GF-D8 (cell line): Measurements from ENCODE around the gene ATXN1L.
A peak's percentile ranks its signal among the peaks of the same experiment; 100 is the strongest.
"Not testable (repeated sequence)": the region's sequence is repeated elsewhere in the genome, so short reads cannot be mapped to it uniquely, and the experiment has no call there.

ENCODE experiments used
- DNase-seq: peaks from one replicate; lab custom pipeline; 2025; lab: John Stamatoyannopoulos, UW

The ATXN1L gene, protein sequence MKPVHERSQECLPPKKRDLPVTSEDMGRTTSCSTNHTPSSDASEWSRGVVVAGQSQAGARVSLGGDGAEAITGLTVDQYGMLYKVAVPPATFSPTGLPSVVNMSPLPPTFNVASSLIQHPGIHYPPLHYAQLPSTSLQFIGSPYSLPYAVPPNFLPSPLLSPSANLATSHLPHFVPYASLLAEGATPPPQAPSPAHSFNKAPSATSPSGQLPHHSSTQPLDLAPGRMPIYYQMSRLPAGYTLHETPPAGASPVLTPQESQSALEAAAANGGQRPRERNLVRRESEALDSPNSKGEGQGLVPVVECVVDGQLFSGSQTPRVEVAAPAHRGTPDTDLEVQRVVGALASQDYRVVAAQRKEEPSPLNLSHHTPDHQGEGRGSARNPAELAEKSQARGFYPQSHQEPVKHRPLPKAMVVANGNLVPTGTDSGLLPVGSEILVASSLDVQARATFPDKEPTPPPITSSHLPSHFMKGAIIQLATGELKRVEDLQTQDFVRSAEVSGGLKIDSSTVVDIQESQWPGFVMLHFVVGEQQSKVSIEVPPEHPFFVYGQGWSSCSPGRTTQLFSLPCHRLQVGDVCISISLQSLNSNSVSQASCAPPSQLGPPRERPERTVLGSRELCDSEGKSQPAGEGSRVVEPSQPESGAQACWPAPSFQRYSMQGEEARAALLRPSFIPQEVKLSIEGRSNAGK

GRCh38 chr16:71845639-71846430 lies at the start of gene ATXN1L:
Gene ATXN1L (plus strand): TSS chr16:71845976. CDS start chr16:71849741, 3,765 bp downstream.
- DNase-seq = peak; percentile 68

DNA sequence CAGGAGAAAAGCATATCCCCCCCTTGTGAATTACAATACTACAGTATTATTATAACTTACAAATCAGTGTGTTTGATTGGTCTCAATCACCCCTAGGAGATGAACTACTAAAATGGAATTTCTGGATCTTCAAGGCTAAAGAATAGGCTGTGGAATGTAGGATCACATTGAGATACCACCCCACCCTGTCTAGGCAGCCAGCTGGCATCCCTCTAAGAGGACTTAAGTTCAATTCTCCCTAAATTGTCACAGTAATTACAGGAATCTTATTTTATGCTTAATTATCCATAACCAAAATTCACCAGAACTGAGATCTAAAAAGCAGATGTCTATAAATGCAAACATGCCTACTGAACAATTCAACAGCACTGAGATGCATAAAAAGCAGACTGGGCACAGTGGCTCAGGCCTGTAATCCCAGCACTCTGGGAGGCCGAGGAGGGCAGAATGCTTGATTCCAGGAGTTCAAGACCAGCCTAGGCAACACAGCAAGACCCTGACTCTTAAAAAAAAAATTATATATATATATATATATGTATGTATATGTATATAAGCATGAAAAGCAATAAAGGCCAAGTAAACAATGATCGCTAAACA lies 49.2 kb upstream of the ATXN1L start:
- DNase-seq = no peak

GRCh38 chr16:71803305-71803690 lies 42.5 kb upstream of the ATXN1L start:
- no peak for DNase-seq

DNA sequence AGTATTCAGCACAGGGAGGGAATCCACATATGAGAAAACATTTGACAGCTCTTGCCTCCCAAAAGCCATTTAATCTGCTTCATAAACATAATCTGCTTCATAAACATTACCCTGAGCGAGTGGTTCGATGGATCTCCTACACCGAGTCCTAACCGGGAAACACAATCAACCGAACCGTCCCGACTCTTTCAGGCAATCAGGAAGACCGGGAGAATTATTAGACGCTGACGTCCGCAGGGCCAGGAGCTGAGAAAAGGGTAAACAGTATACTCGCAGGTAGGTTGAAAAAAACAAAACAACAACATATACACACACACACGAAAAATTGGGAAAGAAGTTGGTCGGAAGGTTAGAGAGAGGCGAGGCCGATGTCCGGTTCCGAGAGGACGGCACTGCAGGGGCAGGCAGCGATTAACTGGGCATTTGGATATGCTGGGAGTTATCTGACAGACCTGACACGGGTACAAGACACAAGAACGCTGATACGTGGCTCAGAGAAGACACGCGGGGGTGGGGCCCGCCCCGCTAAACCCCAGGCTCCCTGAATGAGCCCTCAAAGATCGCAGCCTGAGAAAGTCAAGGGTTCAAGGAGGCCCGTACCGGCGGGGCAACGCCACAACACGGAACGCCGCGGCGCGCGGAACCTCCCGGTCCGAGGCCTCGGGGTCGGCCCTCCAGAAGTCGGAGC lies 37.7 kb upstream of the ATXN1L start:
- no peak for DNase-seq

DNA sequence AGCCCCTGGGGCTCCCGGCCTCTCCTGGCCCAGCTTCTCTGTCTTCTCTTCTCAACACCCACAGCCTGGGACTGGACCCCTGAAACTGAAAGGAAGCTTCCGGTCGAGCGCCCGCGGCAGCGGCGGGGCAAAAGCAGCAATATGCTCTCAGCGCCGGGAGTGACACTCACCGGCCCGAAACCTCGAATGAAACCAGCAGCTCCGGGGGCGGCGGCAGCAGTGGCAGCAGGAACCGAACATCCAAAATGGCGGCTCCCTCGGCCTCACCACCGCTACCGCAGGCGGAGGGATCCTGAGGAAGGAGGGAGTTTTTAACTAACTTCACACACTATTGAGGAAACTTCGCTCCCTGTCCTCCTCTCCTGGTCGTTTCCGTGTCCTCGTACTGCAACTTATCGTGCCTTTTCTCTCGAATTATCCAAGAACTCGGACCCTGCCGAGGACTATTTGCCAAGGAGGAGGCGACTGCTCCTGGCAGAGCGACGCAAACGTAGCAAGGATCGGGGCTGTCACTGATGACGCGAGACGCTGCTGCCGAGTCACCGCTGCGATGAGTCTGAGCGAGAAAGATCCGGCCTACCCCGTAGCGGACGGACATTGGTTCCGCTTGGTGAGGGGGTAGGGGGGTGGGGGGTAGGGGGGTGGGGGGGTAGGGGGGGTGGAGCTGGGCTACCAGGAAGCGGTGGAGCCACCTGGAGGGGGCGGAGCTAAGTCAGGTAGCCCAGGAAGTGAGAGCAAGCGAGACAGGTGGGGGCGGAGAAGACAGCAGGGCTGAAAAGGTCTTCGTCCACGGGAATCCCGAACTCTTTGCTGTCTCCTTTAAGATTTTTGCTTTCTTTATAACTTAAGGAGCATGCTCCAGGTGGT lies 37.0 kb upstream of the ATXN1L start, which contains the start of gene AP1G1:
Gene AP1G1, minus strand, starts transcription at position 242 of the 867 bp plus-strand sequence. CDS start 19,355 bp downstream, outside the sequence.
- peak; percentile 90 for DNase-seq

GRCh38 chr16:71810155-71810530 lies 35.6 kb upstream of the ATXN1L start:
- DNase-seq = not testable (repeated sequence)

GRCh38 chr16:71811261-71811803 lies 34.4 kb upstream of the ATXN1L start:
- peak; percentile 55 for DNase-seq

DNA sequence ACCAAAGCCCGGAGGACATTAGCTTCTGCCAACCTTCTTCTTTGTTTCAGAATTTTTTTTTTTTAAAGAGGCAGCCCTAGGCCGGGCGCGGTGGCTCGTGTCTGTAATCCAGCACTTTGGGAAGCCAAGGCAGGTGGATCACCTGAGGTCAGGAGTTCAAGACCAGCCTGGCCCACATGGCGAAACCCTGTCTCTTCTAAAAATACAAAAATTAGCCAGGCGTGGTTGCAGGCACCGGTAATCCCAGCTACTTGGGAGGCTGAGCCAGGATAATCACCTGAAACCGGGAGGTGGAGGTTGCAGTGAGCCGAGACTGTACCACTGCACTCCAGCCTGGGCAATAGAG lies 28.6 kb upstream of the ATXN1L start:
- not testable (repeated sequence) for DNase-seq

DNA sequence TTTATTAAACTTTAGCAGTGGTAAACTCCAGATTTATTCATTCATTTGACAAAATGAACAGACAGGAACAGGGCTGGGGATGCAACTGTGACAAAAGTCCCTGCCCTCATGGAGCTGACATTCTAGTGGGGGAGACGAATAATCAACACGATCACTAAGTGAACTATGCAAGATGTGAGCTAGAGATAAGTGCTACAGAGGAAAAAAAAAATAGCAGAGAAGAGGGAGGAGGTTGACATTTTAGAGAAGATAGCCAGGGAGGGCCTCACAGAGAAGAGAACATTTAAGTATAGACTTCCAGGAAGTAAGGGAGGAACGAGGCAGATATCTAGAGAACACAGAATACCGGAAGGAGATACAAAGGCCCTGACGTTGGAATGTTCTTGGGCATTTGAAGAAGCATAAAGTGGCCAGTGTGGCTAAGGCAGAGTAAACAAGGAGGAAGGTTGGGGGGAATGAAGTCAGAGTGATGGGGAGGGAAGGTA lies 19.2 kb upstream of the ATXN1L start:
- DNase-seq = no peak

GRCh38 chr16:71830359-71830758 lies 15.4 kb upstream of the ATXN1L start:
- DNase-seq = no peak

- DNase-seq = not testable (repeated sequence)
Observed at GRCh38 chr16:71831698-71832097, 14.1 kb upstream of the ATXN1L start.

DNA sequence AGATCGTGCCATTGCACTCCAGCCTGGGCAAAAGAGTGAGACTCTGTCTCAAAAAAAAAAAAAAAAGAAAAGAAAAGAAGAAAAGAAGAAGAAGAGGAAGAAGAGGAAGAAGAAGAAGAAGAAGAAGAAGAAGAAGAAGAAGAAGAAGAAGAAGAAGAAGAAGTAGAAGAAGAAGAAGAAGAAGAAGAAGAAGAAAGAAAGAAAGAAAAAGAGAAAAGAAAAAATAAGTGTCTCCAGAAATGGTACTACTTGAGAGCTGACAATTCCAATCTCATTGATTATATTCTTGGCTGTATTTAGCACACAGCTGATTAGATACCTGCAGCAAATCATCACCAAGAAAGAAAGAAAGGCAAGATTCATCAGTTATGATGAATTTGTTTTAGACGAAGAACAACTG lies 13.7 kb upstream of the ATXN1L start:
- not testable (repeated sequence) for DNase-seq

DNA sequence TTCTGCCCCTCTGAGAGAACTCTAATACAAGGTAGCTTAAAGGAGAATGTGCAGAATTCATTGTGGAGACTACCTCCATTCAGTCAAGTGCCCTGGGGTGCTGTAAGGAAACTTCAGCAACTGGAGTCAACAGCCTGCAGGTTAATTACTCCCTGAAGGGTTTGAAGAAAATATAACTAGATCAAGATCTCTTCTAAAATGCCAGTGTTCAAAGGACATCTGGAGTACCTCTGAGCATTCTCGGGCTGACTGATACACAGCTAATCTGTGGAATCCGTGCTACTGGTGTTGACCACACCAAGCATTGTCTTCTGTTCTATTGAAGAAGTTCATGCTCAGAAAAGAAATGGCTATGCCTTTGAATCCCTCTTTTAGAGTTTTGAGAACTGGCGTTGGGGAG lies 11.5 kb upstream of the ATXN1L start:
- no peak for DNase-seq

- no peak for DNase-seq
Observed at GRCh38 chr16:71837150-71837549, 8.6 kb upstream of the ATXN1L start.

DNA sequence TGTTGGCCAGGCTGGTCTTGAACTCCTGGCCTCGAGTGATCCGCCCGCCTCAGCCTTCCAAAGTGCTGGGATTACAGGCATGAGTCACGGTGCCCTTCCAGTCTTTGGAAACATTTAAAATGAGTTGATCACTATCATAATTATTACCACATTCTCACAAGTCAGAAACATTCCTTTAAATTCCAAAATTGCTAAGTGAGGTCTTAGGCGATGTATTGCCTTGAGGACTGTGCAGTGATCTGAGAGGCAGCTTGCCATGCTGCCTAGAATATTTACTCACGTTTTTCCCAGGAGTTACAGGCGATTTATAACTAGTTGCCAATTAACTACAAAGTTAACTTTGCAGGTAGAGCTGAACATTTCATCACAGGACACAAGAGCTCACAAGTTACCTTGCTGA lies 5.7 kb upstream of the ATXN1L start:
- DNase-seq = no peak

GRCh38 chr16:71843572-71843971 lies 2.2 kb upstream of the ATXN1L start:
- no peak for DNase-seq

DNA sequence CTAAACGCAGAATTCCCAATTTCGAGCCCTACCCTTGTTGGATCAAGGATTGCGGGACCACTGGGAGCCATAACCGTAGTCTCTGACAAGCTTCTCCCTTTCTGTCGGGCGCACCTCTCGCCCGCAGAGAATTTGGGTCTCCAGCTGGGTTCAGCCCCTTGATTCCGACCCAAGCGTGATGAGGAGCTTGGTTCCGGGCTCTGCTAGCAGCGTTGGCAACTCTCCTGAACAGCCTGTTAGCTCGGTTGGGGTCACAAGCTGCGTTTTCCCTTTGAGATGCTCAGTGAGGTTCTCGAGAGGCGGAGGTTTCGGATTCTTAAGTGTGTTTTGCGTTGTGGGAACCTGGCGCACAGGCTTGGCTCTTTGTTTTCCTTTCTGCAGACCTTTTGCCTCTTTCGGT lies 655 bp downstream of the ATXN1L start:
- DNase-seq = no peak

- no peak for DNase-seq
Observed at GRCh38 chr16:71847096-71847495, 1.3 kb downstream of the ATXN1L start.

- no peak for DNase-seq
Observed at GRCh38 chr16:71848622-71849021, 2.8 kb downstream of the ATXN1L start.

DNA sequence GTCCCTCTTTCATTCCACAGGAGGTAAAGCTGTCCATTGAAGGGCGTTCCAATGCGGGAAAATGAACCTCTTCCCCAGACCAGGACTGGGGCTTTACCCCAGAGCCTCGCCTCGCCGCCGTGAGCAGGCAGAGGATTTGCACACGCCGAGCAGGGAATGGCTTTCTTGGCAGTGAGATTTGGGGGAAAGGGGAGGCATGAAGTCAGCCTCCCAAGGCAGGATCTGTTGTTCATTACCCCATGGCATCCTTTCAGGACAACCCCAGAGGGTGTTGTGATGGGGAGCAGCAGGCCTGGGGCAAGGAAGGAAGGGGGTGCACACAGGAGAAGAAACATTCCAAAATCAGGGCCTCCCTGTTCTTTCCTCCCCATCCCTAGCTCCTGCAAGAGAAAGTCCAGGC lies 6.0 kb downstream of the ATXN1L start:
- DNase-seq = no peak
